H1 (cell line): Measurements from ENCODE around the gene FAHD2B. TPM values are rescaled to one million over a fixed set of nuclear protein-coding genes. Genes with fewer than 3 reads are reported as not detected.
"Not testable (repeated sequence)": the region's sequence is repeated elsewhere in the genome, so short reads cannot be mapped to it uniquely, and the experiment has no call there.

ENCODE experiments used
- CTCF ChIA-PET: fragments of 300-600 bp; sonication (Branson Sonifier 250); formaldehyde crosslinking; loops from one replicate; lab custom pipeline; 2021; ENCODE audit not compliant: partially characterized antibody; lab: Charles Lee
- POLR2A ChIA-PET: fragments of 300-600 bp; sonication (Branson Sonifier 250); formaldehyde crosslinking; loops from one replicate; lab custom pipeline; 2021; ENCODE audit warnings: inconsistent platforms; ENCODE audit not compliant: partially characterized antibody; lab: Charles Lee
- DNase-seq, 2 experiments: peaks; one replicate each; pipeline versions ENCODE4 v3.0.0 to v3.0.0-alpha.2; 2010 to 2022; ENCODE audit warnings: low spot score in 2 of 2, low read depth in 1 of 2, mixed read lengths in 1 of 2
- FAIRE-seq: peaks from 2 replicates; lab custom pipeline; 2011; peaks lifted over from hg19 to GRCh38; lab: Jason Lieb, UNC
- H2AFZ ChIP-seq: 2 replicates; pipeline ENCODE4 v1.8.1; 2012; ENCODE audit warnings: low read length, inconsistent platforms
- H2AK5ac ChIP-seq: 2 replicates; pipeline ENCODE4 v1.6.1; 2013; ENCODE audit warnings: low read depth, low read length
- H2BK120ac ChIP-seq: replicated peaks from 2 replicates; pipeline ENCODE3; 2013; ENCODE audit warnings: low read depth, low read length, inconsistent platforms
- H2BK12ac ChIP-seq: 2 replicates; pipeline ENCODE4 v1.6.1; 2013; ENCODE audit warnings: low read depth, low read length
- H2BK15ac ChIP-seq: 2 replicates; pipeline ENCODE4 v1.6.1; 2013; ENCODE audit warnings: low read length
- H2BK20ac ChIP-seq: 2 replicates; pipeline ENCODE4 v1.6.1; 2013; ENCODE audit warnings: low read length
- H2BK5ac ChIP-seq: 2 replicates; pipeline ENCODE4 v1.6.1; 2013; ENCODE audit warnings: low read depth, low read length
- H3K14ac ChIP-seq: 2 replicates; pipeline ENCODE4 v1.6.1; 2013; ENCODE audit warnings: inconsistent platforms; ENCODE audit not compliant: insufficient read length
- H3K18ac ChIP-seq: 2 replicates; pipeline ENCODE4 v1.6.1; 2013; ENCODE audit warnings: low read length; ENCODE audit errors: extremely low read depth
- H3K23ac ChIP-seq: 2 replicates; pipeline ENCODE4 v1.6.1; 2013; ENCODE audit warnings: inconsistent platforms; ENCODE audit not compliant: insufficient read length
- H3K23me2 ChIP-seq: 2 replicates; pipeline ENCODE4 v1.6.1; 2013; ENCODE audit warnings: low read depth, low read length
- H3K27ac ChIP-seq: 2 replicates; pipeline ENCODE4 v1.6.1; 2011; ENCODE audit warnings: low read depth, low read length, inconsistent platforms
- H3K27me3 ChIP-seq, 4 experiments: replicated peaks in 1 of 4; 1 replicate in 1 of 4; 2 replicates in 3 of 4; pipeline versions ENCODE4 v1.6.1 to v1.8.1; 2011 to 2013; ENCODE audit warnings: low read length in 3 of 4, mild to moderate bottlenecking in 3 of 4, inconsistent platforms in 2 of 4, mixed read lengths in 2 of 4, moderate library complexity in 1 of 4; ENCODE audit not compliant: control insufficient read depth in 3 of 4, insufficient read depth in 3 of 4; ENCODE audit errors: extremely low read depth in 1 of 4
- H3K36me3 ChIP-seq, 4 experiments: 2 replicates each; pipeline versions ENCODE4 v1.6.1 to v1.8.1; 2011 to 2013; ENCODE audit warnings: mild to moderate bottlenecking in 4 of 4, low read length in 3 of 4, moderate library complexity in 2 of 4, control low read depth in 1 of 4, inconsistent platforms in 1 of 4; ENCODE audit not compliant: insufficient read depth in 4 of 4, control insufficient read depth in 2 of 4
- H3K4ac ChIP-seq: replicated peaks from 2 replicates; pipeline ENCODE3; 2013; ENCODE audit warnings: low read length, low read depth, mixed read lengths, inconsistent platforms; ENCODE audit not compliant: insufficient read length
- H3K4me1 ChIP-seq, 4 experiments: replicated peaks in 1 of 4; 1 replicate in 1 of 4; 2 replicates in 3 of 4; pipeline versions ENCODE4 v1.6.1 to v1.8.1; 2011 to 2013; ENCODE audit warnings: low read length in 3 of 4, inconsistent platforms in 2 of 4, mixed read lengths in 1 of 4; ENCODE audit not compliant: insufficient read depth in 4 of 4, control insufficient read depth in 3 of 4
- H3K4me2 ChIP-seq, 2 experiments: 2 replicates each; pipeline versions ENCODE4 v1.6.1 to v1.8.1; 2011 to 2013; ENCODE audit warnings: low read depth in 2 of 2, low read length in 2 of 2, control low read depth in 1 of 2, inconsistent platforms in 1 of 2, mild to moderate bottlenecking in 1 of 2; ENCODE audit not compliant: insufficient read depth in 1 of 2
- H3K4me3 ChIP-seq, 4 experiments: fragments of 200-600, 300-600 bp in 1 of 4; sonication (generic), shearing (Covaris generic), sonication (Bioruptor Twin) in 1 of 4; 2 replicates each; pipeline versions ENCODE4 v1.5.1 to v1.8.1; 2011 to 2016; ENCODE audit warnings: low read length in 4 of 4, low read depth in 3 of 4, control low read depth in 2 of 4, inconsistent platforms in 2 of 4, mild to moderate bottlenecking in 2 of 4, mixed read lengths in 1 of 4, moderate library complexity in 1 of 4; ENCODE audit not compliant: insufficient read depth in 2 of 4; ENCODE audit errors: extremely low read depth in 1 of 4
- H3K56ac ChIP-seq: replicated peaks from 2 replicates; pipeline ENCODE3; 2013; ENCODE audit warnings: low read depth, mild to moderate bottlenecking, mixed read lengths, low read length, inconsistent platforms; ENCODE audit not compliant: insufficient read length
- H3K79me1 ChIP-seq: 2 replicates; pipeline ENCODE4 v1.6.1; 2013; ENCODE audit warnings: low read depth, low read length, control low read depth
- H3K79me2 ChIP-seq, 2 experiments: 2 replicates each; pipeline versions ENCODE4 v1.6.1 to v1.8.1; 2012 to 2013; ENCODE audit warnings: low read length in 2 of 2, mild to moderate bottlenecking in 2 of 2, inconsistent platforms in 1 of 2; ENCODE audit not compliant: insufficient read depth in 2 of 2, control insufficient read depth in 1 of 2
- H3K9ac ChIP-seq, 4 experiments: replicated peaks in 1 of 4; 1 replicate in 1 of 4; 2 replicates in 3 of 4; pipeline versions ENCODE4 v1.6.1 to v1.8.1; 2011 to 2013; ENCODE audit warnings: low read depth in 3 of 4, low read length in 3 of 4, control low read depth in 2 of 4, mild to moderate bottlenecking in 2 of 4, moderate library complexity in 2 of 4, inconsistent platforms in 1 of 4; ENCODE audit errors: extremely low read depth in 1 of 4
- H3K9me3 ChIP-seq, 2 experiments: 2 replicates each; pipeline versions ENCODE4 v1.6.1 to v1.8.1; 2012 to 2013; ENCODE audit warnings: mild to moderate bottlenecking in 2 of 2, moderate library complexity in 2 of 2, control low read depth in 1 of 2, inconsistent platforms in 1 of 2, low read depth in 1 of 2, low read length in 1 of 2, mixed read lengths in 1 of 2; ENCODE audit not compliant: insufficient read depth in 2 of 2
- H4K20me1 ChIP-seq, 2 experiments: replicated peaks in 1 of 2; 2 replicates each; pipeline versions ENCODE3 to v1.8.1; 2011 to 2013; ENCODE audit warnings: inconsistent platforms in 2 of 2, low read length in 2 of 2, mild to moderate bottlenecking in 1 of 2; ENCODE audit not compliant: insufficient read depth in 2 of 2, control insufficient read depth in 1 of 2
- H4K5ac ChIP-seq: 2 replicates; pipeline ENCODE4 v1.6.1; 2013; ENCODE audit warnings: low read length, low read depth, mixed read lengths, inconsistent platforms; ENCODE audit not compliant: insufficient read length
- H4K8ac ChIP-seq: 2 replicates; pipeline ENCODE4 v1.8.0; 2013; ENCODE audit warnings: mild to moderate bottlenecking, moderate library complexity, low read length, inconsistent platforms; ENCODE audit not compliant: insufficient read depth; ENCODE audit errors: extremely low read depth
- H4K91ac ChIP-seq: replicated peaks from 2 replicates; pipeline ENCODE3; 2013; ENCODE audit warnings: low read length, mixed read lengths, inconsistent platforms; ENCODE audit not compliant: insufficient read length
- WGBS, 2 experiments: shearing (Covaris generic) in 1 of 2; methylation state at CpG; one replicate each; pipeline versions ENCODE4 v1.1.6 to v1.1.7; 2013 to 2015; ENCODE audit warnings: low lambda C conversion rate in 2 of 2, mixed read lengths in 2 of 2, inconsistent platforms in 1 of 2, low coverage in 1 of 2, missing lambda C conversion rate in 1 of 2; ENCODE audit not compliant: insufficient replicate concordance in 2 of 2, insufficient coverage in 1 of 2, insufficient read length in 1 of 2; ENCODE audit errors: extremely low coverage in 1 of 2, missing lambda C conversion rate in 1 of 2; 5-methylcytosine and 5-hydroxymethylcytosine counted together
- polyA plus RNA-seq, 7 experiments: library from polyadenylated mRNA; depleted of rRNA in 3 of 7; stranded (reverse) in 5 of 7; unstranded in 2 of 7; fragments of >200 nt in 5 of 7; fragments of 200-250 nt in 2 of 7; gene quantifications; 1 replicate in 5 of 7; 2 replicates in 1 of 7; 4 replicates in 1 of 7; pipeline versions ENCODE4 v1.2.1 to v1.2.3, GENCODE V29; 2011 to 2013; ENCODE audit warnings: missing spikeins in 2 of 7, mixed read lengths in 2 of 7
- total RNA-seq: library from RNA; stranded (reverse); fragmentation: NEBNext Ultra II Directional; extraction: Animal tissue kit (Norgen Biotek cat#: 25700); gene quantifications from 2 replicates; pipeline ENCODE4 v1.2.1, GENCODE V29; 2021

Gene FAHD2B
- total and polyA plus RNA-seq, 2 of the 8 experiments (the other 6 are each of a cell fraction or from before 2014, with no cell fraction given), result 23.5 to 39.4 TPM

- CTCF ChIA-PET, result not testable (repeated sequence)
These were observed 9.6 kb downstream of the FAHD2B start for GRCh38 chr2:97085093-97085492.

GRCh38 chr2:97083516-97083915 lies 11.2 kb downstream of the FAHD2B start:
- H2BK5ac ChIP-seq, H2BK15ac ChIP-seq, H3K56ac ChIP-seq, H4K20me1 ChIP-seq, H2AFZ ChIP-seq, H3K18ac ChIP-seq, H3K36me3 ChIP-seq, H3K14ac ChIP-seq, H3K9ac ChIP-seq, H3K4ac ChIP-seq, H3K4me3 ChIP-seq, DNase-seq, H3K27ac ChIP-seq, H3K4me1 ChIP-seq, H4K91ac ChIP-seq, H2AK5ac ChIP-seq, H3K27me3 ChIP-seq, H3K79me2 ChIP-seq, H3K4me2 ChIP-seq, H3K79me1 ChIP-seq, H4K5ac ChIP-seq, H3K9me3 ChIP-seq, H2BK20ac ChIP-seq, H4K8ac ChIP-seq, H2BK120ac ChIP-seq, FAIRE-seq, H3K23me2 ChIP-seq, CTCF ChIA-PET, POLR2A ChIA-PET, H3K23ac ChIP-seq, H2BK12ac ChIP-seq: not testable (repeated sequence)
- WGBS, 2 experiments, result 90% methylated on average over 7 of the region's 7 CpGs; no CpG with 5 or more reads in 1 of the 2 experiments

More at GRCh38 chr2:97085093-97085492, 9.6 kb downstream of the FAHD2B start:
- H3K4me1 ChIP-seq, H2BK15ac ChIP-seq, H3K27ac ChIP-seq, H3K4me3 ChIP-seq, H3K23ac ChIP-seq, H3K4me2 ChIP-seq, H2BK5ac ChIP-seq, H3K27me3 ChIP-seq, H3K14ac ChIP-seq, H4K5ac ChIP-seq, H3K79me1 ChIP-seq, H4K91ac ChIP-seq, H3K36me3 ChIP-seq, H2AK5ac ChIP-seq, H3K9ac ChIP-seq, H2AFZ ChIP-seq, POLR2A ChIA-PET, FAIRE-seq, H2BK12ac ChIP-seq, H3K4ac ChIP-seq, H3K23me2 ChIP-seq, H3K56ac ChIP-seq, H4K20me1 ChIP-seq, H3K9me3 ChIP-seq, H2BK120ac ChIP-seq, DNase-seq, H3K79me2 ChIP-seq, H4K8ac ChIP-seq, H2BK20ac ChIP-seq, H3K18ac ChIP-seq: not testable (repeated sequence)
- 75% methylated on average over 2 of the region's 7 CpGs; no CpG with 5 or more reads in 1 of the 2 experiments for WGBS, 2 experiments
